ENCODE data around the gene ATP8B3. TPM values are rescaled to one million over a fixed set of nuclear protein-coding genes. Genes with fewer than 3 reads are reported as not detected.

Gene ATP8B3
- total RNA-seq, 6 experiments from 2014 or later = 4.9 to 8.8 (median 7.6) TPM

- no peak for TF ChIP-seq CTCF (IDR thresholded peaks at IDR 0.05)
- Mint-ChIP-seq H3K4me1 (ENCODE audit: low read depth) (peaks cover 25% of the 10 kb centered on the region), H3K36me3 (ENCODE audit: low read depth) (no peaks in the 10 kb centered on the region; the same call in 1 of the 2 replicates), H3K27ac (peak overlapping the region; percentile 88), H3K9me3 (no peaks in the 10 kb centered on the region), H3K27me3 (ENCODE audit: insufficient read depth) (no peaks in the 10 kb centered on the region; the same call in 1 of the 2 replicates), H3K4me3 (peak overlapping the region; percentile 77)
- no peak for DNase-seq
These were observed 43.8 kb upstream of the ATP8B3 start for GRCh38 chr19:1855828-1856255.

GRCh38 chr19:1855040-1855827, 43.2 kb upstream of the ATP8B3 start:
- H3K9me3 Mint-ChIP-seq = no peaks in the 10 kb centered on the region
- peak; percentile 80 for DNase-seq
- H3K27ac Mint-ChIP-seq = peak overlapping the region; percentile 88
- H3K27me3 Mint-ChIP-seq (ENCODE audit: insufficient read depth) = no peaks in the 10 kb centered on the region; the same call in 1 of the 2 replicates
- TF ChIP-seq CTCF (IDR thresholded peaks at IDR 0.05) = no peak
- peaks cover 25% of the 10 kb centered on the region for H3K4me1 Mint-ChIP-seq (ENCODE audit: low read depth)
- H3K4me3 Mint-ChIP-seq = peak overlapping the region; percentile 77
- peaks cover under 1% of the 10 kb centered on the region; the same call in 1 of the 2 replicates for H3K36me3 Mint-ChIP-seq (ENCODE audit: low read depth)

GRCh38 chr19:1854542-1855039, 42.5 kb upstream of the ATP8B3 start:
- Mint-ChIP-seq H3K27ac (peak overlapping the region; percentile 75), H3K36me3 (ENCODE audit: low read depth) (peaks cover 4% of the 10 kb centered on the region; the same call in 1 of the 2 replicates), H3K9me3 (no peaks in the 10 kb centered on the region), H3K27me3 (ENCODE audit: insufficient read depth) (no peaks in the 10 kb centered on the region; the same call in 1 of the 2 replicates), H3K4me1 (ENCODE audit: low read depth) (peaks cover 30% of the 10 kb centered on the region), H3K4me3 (peak overlapping the region; percentile 71)
- TF ChIP-seq CTCF (IDR thresholded peaks at IDR 0.05) = no peak
- no peak for DNase-seq

- Mint-ChIP-seq H3K4me3 (no peak overlapping the region), H3K27me3 (ENCODE audit: insufficient read depth) (no peaks in the 10 kb centered on the region; the same call in 1 of the 2 replicates), H3K4me1 (ENCODE audit: low read depth) (peaks cover 30% of the 10 kb centered on the region), H3K27ac (no peak overlapping the region), H3K36me3 (ENCODE audit: low read depth) (peaks cover 4% of the 10 kb centered on the region; the same call in 1 of the 2 replicates), H3K9me3 (no peaks in the 10 kb centered on the region)
- no peak for DNase-seq
- no peak for TF ChIP-seq CTCF (IDR thresholded peaks at IDR 0.05)
These were observed 42.0 kb upstream of the ATP8B3 start for GRCh38 chr19:1854039-1854541.

GRCh38 chr19:1853295-1854038, 41.4 kb upstream of the ATP8B3 start:
- Mint-ChIP-seq H3K27ac (peak overlapping the region; percentile 92), H3K36me3 (ENCODE audit: low read depth) (peaks cover 4% of the 10 kb centered on the region; the same call in 1 of the 2 replicates), H3K4me3 (peak overlapping the region; percentile 65), H3K27me3 (ENCODE audit: insufficient read depth) (no peaks in the 10 kb centered on the region; the same call in 1 of the 2 replicates), H3K4me1 (ENCODE audit: low read depth) (peaks cover 30% of the 10 kb centered on the region), H3K9me3 (no peaks in the 10 kb centered on the region)
- DNase-seq = peak; percentile 71
- TF ChIP-seq CTCF (IDR thresholded peaks at IDR 0.05) = peak; percentile 94

Data from HFFc6 (cell line).